ENCODE data around the gene SLC25A23. TPM values are rescaled to one million over a fixed set of nuclear protein-coding genes. Genes with fewer than 3 reads are reported as not detected.

SLC25A23 gene
- polyA plus RNA-seq, 1 of the 3 experiments (the other 2 are of a cell fraction): 10.9 TPM

DNA sequence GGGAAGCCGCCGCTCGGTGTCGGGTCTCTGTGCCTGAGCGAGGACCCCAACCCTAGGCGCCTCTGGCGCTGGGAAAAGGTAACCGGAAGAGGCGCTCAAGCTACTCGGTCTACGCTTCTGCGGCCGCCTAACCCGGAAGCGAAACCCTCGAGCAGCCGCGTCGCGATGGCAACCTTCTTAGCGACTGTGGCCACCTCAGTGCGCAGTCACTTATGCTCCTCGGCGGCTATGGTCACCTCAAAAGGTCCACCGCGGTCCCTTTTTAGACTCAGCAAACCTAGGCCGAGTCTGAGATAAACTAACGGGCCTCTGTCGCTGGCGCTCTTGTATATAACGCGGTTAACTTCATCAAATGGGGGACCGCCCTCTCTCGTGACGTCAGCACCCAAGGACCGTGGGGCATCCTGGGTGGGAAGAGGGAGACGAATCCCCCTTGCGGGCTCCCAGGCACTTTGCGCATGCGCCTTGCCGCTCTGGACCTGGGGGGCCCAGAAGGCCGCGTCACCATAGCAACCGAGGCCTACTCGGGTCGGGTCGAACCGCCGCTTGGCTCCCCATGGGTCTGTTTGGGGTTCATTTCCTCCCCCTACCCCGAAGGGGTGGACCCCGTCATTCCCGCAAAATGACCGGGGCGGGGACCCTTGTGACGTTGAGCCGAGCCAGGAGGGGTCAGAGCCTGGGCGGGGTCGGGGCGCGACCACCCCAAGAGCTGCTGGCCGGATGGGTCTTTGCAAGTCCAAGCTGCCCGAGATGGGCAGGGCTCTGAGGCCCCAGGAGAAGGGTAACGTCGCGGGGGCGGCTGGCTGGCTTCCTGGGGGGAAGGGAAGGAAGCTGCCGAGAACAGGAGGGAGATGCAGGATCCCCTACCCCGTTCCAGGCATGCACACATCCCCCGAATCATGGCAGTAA, 66.3 kb downstream of the SLC25A23 start, which contains the start of gene GTF2F1:
TSS of gene GTF2F1 (minus strand) at position 91 of the 909 bp plus-strand sequence. CDS start 169 bp downstream, outside the sequence.
- H4K20me1 ChIP-seq (ENCODE audit: insufficient read depth): no peaks in the 10 kb centered on the region
- peak within 1 kb of the TSS; percentile 94 for H3K4me2 ChIP-seq
- WGBS (ENCODE audit: low lambda C conversion rate): 4% methylated on average over 16 of the region's 69 CpGs
- peak; percentile 99 for DNase-seq
- no peaks in the 10 kb centered on the region for H3K9me2 ChIP-seq
- ChIA-PET CTCF (interaction anchor here (0.6 to 2.2 kb wide), 4 partner anchors 17 to 345 kb away, joined by 3 to 8 read pairs (median 3); partner anchors contain the start of gene ALKBH7), POLR2A (interaction anchor here (0.6 to 1.5 kb wide), 3 partner anchors 17 to 151 kb away, joined by 3 to 4 read pairs (median 3); no protein-coding TSS in a partner anchor)
- H3K4me3 ChIP-seq (ENCODE audit: low read depth in 2 of 2, low read length in 1 of 2): peak within 1 kb of the TSS; percentile 84 to 89
- peaks cover 17% of the 10 kb centered on the region in 2 experiments for H3K36me3 ChIP-seq (replicated peaks in 1 of 2; ENCODE audit: control insufficient read depth in 1 of 2, insufficient read depth in 2 of 2, low read length in 1 of 2)
- TF ChIP-seq JUND (IDR thresholded peaks at IDR 0.05) (no peak), SIN3A (IDR thresholded peaks at IDR 0.05; ENCODE audit: borderline replicate concordance, low read depth, low read length) (peak; percentile 81; the same call in 1 of the 2 replicates), MEF2A (IDR thresholded peaks at IDR 0.05; ENCODE audit: borderline replicate concordance, low read depth) (no peak), ELF1 (IDR thresholded peaks at IDR 0.05) (peak; percentile 86), CHD2 (IDR thresholded peaks at IDR 0.05; ENCODE audit: low read length, partially characterized antibody) (peak; percentile 83), TEAD4 (IDR thresholded peaks at IDR 0.05; ENCODE audit: borderline replicate concordance, insufficient read depth) (no peak), EP300 (IDR thresholded peaks at IDR 0.05; ENCODE audit: borderline replicate concordance in 1 of 2, low read depth in 1 of 2, low read length in 1 of 2) (peak in 1 of 2 experiments; percentile 14; a peak in 1 of 4 replicates), POLR2AphosphoS5 (IDR thresholded peaks at IDR 0.05; ENCODE audit: low read depth, low read length) (peak; percentile 70; the same call in 1 of the 2 replicates), YY1 (IDR thresholded peaks at IDR 0.05; ENCODE audit: low read depth) (peak; percentile 35; the same call in 1 of the 2 replicates), NRF1 (IDR thresholded peaks at IDR 0.05; ENCODE audit: low read depth, low read length) (peak; percentile 80), MXI1 (IDR thresholded peaks at IDR 0.05; ENCODE audit: low read depth, low read length) (peak; percentile 73), GABPA (IDR thresholded peaks at IDR 0.05; ENCODE audit: low read depth) (peak; percentile 91), FOSL2 (IDR thresholded peaks at IDR 0.05; ENCODE audit: borderline replicate concordance, low read depth) (no peak), TAF1 (IDR thresholded peaks at IDR 0.05; ENCODE audit: borderline replicate concordance, low read depth, low read length) (0 out of 2 replicates have a peak, but pooled peaks have one; percentile 35)
- TF ChIP-seq, protein P1, sequence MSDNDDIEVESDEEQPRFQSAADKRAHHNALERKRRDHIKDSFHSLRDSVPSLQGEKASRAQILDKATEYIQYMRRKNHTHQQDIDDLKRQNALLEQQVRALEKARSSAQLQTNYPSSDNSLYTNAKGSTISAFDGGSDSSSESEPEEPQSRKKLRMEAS (IDR thresholded peaks at IDR 0.05; ENCODE audit: low read depth): peak; percentile 24; the same call in 1 of the 2 replicates
- TF ChIP-seq, protein P2, sequence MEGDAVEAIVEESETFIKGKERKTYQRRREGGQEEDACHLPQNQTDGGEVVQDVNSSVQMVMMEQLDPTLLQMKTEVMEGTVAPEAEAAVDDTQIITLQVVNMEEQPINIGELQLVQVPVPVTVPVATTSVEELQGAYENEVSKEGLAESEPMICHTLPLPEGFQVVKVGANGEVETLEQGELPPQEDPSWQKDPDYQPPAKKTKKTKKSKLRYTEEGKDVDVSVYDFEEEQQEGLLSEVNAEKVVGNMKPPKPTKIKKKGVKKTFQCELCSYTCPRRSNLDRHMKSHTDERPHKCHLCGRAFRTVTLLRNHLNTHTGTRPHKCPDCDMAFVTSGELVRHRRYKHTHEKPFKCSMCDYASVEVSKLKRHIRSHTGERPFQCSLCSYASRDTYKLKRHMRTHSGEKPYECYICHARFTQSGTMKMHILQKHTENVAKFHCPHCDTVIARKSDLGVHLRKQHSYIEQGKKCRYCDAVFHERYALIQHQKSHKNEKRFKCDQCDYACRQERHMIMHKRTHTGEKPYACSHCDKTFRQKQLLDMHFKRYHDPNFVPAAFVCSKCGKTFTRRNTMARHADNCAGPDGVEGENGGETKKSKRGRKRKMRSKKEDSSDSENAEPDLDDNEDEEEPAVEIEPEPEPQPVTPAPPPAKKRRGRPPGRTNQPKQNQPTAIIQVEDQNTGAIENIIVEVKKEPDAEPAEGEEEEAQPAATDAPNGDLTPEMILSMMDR (IDR thresholded peaks at IDR 0.05): peak; percentile 20; the same call in 1 of the 2 replicates
- no peaks in the 10 kb centered on the region for H3F3A ChIP-seq (replicated peaks; ENCODE audit: insufficient read depth)
- H3K27ac ChIP-seq (ENCODE audit: low read depth in 2 of 2, low read length in 1 of 2): peak within 1 kb of the TSS; percentile 94
- H3K4me1 ChIP-seq (ENCODE audit: control insufficient read depth in 1 of 2, insufficient read depth in 2 of 2, low read depth in 1 of 2, low read length in 1 of 2): peaks cover 5 to 11% of the 10 kb centered on the region in 2 experiments; a peak in 2 of 4 replicates
- H3K27me3 ChIP-seq (ENCODE audit: insufficient read depth): no peaks in the 10 kb centered on the region
- peak within 1 kb of the TSS; percentile 92 for H2AFZ ChIP-seq (ENCODE audit: low read depth)
- H3K9me3 ChIP-seq: no peaks in the 10 kb centered on the region
- peak within 1 kb of the TSS; percentile 85 for H3K9ac ChIP-seq
- peaks cover 43% of the 10 kb centered on the region for H3K79me2 ChIP-seq (ENCODE audit: insufficient read depth)
